Measurements from ENCODE around the gene DHRS13.
"Not testable (repeated sequence)": the region's sequence is repeated elsewhere in the genome, so short reads cannot be mapped to it uniquely, and the experiment has no call there.

Gene DHRS13

DNA sequence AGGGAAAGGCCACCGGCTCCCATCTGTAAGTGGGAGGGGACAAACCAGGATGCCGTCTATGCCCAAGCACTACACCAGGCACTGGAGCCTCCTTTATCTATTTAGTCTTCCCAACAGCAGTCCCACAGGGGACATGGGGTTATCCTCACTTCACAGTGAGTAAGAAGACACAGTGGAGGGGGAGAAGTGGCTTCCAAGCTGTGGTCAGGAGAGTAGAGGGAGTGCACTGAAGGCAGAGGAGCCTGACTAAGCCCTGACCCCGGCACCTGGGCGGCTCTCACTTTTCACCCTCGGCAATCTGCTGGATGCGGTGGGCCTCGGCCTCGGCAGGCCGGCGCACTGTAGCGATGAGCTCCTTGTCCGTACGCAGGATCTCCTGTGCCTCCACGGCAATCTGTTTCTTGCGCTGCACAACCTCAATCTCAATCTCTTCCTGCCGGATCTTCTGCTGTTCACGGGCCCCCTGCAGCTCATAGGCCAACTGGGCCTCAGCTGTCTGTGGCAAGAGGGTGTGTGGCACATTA is 21.3 kb downstream of the DHRS13 start:
- DNase-seq, result no peak

DNA sequence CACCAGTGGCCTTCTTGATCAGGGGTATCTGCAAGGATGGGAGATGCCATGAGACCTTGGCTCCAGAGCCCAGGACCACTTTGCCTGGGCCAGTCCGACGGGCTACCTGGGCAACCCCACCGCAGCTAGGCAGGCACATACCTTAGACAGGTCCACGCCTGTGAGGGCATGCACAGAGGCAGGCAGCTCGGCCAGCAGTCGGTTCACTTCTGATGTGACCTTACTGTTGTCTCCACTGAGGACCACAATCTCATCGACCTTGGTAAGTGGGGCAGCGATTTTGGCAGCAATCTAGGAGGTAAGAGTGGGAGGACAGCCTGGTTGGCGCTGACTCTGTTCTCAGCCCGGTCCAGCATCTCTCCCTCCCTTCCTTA is 22.3 kb downstream of the DHRS13 start:
- DNase-seq, result no peak

DNA sequence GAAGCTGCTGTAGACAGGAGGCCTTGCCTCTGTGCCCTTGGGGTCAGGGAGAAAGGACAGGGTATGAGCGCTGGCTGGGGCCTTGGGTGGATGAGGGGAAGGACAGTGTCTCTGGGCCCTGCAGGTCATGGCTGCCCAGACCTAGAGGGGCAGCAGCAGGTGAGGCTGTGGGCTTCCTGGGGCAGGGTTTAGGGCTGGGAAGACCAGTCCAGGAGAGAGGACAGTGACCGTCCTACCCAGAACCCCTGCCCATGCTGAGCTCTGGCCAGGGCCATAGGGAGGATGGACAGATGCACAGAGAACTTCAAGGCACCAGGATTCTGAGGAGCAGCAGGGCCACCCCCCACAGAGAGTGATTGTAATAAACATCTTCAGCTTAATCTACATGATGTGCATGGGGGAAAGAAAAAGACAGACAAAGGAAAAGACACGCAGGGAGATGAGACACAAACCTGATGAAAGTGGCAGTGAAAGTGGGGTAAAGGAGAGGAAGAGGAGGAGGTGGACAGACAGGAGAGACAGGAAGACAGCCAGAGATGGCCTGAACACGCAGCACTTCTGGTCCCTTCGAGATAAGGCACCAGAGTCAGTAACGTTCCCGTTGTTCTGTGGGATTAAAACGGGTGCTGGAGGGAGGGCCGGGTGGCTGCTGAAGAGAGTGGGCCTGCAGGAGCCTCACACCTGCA is 22.9 kb downstream of the DHRS13 start:
- no peak for DNase-seq

DNA sequence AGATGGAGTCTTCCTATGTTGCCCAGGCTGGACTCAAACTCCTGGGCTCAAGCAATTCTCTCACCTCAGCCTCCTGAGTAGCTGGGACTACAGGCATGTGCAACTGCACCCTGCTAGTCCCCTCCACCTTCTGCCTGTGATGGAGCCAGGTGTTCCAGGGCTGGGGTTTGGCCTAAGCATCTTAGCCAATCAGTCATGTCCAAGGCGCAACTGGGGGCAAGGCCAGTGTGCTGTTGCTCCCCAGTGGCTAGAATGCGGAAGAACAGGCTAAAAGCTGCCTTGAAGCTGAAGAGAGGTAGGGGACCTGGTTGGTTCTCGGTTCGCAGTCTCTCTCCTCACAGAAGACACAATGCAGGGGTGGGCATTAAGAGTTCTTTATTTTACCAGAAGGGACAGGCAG is 23.9 kb downstream of the DHRS13 start:
- DNase-seq, result no peak

DNA sequence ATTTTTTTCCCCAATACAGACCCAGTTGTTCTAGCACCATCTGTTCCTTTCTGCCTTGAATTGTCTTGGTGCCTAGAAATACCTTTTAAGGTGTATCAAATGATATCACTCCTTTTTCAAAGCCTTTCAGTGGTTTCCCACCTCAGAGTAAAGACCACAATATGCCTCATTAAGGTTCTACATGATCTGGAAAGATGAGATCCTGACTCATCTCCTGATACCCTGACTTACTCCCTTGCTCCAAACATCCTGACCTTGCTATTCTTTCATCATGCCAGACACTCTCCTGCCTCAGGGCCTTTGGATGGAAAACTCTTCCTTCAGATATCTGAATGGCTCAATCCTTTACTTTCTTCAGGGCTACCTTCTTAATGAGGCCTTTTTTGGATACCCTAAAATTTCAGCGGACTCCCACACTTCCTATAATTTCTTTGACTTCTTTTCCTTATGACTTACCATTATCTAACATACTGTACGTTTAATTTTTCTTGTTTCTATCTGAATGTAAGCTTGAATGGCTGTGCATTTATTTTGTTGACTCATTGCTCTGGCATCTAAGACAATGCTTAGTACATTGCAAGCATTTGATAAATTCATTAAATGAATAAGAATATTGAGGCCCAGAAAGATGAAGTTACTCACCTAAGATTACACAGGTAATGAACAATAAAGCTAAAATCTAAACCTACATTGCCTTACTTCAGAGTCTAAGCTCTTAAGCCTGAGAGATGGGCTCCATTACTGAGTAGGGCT is 24.5 kb downstream of the DHRS13 start:
- DNase-seq, result no peak

DNA sequence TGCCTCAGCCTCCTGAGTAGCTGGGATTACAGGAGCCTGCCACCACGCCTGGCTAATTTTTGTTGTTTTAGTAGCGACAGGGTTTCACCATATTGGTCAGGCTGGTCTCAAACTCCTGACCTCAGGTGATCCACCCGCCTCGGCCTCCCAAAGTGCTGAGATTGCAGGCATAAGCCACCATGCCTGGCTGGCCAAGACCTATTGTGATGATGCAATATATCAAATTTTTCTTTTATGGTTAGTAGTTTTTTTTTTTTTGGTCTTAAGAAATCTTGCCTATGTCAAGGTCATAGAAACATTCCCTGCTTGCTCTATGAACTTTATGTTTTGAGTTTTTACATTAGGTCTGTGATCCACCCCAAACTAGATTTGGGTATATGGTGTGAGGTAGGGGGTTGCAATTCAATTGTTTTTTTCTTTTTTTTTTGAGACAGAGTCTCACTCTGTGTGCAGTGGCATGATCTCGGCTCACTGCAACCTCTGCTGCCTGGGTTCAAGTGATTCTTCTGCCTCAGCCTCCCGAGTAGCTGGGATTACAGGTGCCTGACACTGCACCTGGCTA is 25.6 kb downstream of the DHRS13 start:
- DNase-seq, result not testable (repeated sequence)

DNA sequence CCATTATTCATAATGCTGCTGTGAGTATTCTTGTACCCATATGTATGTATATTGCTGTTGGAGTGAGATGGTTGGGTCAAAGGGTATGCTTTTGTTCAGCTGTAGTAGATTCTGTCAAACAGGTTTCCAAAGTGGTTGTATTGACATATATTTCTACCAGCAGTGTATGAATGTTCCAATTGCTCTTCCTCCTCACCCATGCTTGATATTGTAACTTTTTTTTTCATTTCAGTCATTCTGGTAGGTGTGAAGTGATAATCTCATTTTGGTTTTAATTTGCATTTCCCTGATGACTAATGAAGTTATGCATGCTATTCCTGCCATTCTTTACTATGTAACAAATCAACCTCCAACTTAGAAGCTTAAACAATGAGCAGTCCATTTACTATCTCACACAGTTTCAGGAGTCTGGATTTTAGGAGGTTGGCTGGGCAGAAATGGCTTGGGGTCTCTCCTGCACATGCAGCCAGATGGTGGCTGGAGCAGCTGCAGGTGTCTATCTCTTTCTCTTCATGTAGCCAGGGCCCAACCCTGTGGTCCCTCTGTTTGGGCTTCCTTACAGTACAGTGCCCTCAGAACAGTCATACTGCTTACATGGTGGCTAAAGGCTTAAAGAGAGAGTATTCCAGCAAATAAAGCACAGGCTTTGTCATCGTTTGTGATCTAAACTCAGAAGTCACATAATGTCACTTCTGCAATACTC is 26.9 kb downstream of the DHRS13 start:
- no peak for DNase-seq

DNA sequence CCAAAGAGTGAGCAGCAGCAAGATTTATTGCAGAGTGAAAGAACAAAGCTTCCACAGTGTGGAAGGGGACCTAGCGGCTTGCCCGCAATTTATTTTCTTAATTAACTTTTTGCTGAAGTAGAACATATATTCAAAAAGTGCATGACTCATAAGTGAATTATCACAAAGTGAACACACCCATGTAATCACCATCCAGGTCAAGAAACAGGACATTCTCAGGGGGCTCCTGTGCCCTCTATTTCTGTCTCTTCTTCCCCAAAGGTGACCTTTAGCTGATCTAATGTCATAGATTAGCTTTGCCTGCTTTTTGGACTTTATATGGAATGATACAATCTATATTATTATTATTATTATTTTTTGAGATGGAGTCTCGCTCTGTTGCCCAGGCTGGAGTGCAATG is 28.1 kb downstream of the DHRS13 start:
- DNase-seq, result no peak

DNA sequence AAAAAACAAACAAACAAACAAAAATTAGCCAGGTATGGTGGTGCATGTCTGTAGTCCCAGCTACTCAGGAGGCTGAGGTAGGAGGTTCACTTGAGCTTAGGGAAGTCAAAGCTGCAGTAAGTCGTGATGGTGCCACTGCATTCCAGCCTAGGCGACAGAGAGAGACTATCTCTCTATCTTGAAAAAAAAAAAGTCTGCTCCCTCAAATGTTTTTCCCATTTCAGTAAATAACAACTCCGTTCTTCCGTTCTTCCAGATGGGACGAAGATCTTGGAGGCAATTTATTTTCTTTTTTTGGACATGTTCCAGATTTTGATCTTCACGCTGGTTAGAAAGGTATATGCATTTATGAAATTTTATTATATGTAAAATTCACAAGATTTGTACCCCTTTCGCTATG is 29.0 kb downstream of the DHRS13 start:
- no peak for DNase-seq

DNA sequence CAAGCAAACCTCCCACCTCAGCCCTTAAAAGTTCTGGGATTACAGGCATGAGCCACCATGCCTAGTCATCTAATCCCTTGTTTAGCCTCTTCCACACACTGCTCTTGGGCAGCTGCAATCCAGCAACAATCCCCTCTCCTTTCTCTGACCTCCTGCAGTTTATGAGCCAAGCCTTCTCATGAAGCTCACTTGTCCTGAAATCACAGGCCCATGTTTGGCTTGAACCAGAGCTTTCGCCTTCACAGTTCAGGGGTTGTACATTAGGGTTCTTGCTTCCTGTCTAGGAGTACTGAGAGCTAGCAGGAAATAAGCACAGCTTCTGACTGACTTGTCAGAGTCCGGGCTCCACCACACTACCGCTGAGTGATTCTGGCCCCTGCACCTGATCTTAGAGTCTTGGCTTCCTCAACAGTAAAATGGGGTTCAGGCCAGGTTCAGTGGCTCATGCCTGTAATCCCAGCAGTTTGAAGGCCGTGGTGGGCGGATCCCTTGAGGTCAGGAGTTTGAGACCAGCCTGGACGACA is 31.8 kb downstream of the DHRS13 start:
- DNase-seq, result no peak

DNA sequence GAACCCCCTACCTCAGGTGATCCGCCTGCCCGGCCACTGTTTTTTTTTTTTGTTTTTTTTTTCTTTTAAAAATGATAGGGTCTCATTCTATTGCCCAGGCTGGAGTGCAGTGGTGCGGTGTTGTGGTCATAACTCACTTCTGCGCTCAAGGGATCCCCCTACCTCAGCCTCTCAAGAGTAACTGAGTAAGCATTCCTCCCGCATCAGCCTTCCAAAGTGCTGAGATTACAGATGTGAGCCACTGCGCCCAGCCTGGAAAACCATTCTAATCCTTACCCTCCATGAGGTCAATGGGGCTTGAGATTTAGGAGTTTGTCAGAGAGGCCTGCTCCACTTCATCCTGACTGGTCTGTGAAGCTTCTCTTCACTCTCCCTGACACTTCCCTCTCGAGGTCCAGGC is 35.6 kb downstream of the DHRS13 start:
- DNase-seq, result no peak

DNA sequence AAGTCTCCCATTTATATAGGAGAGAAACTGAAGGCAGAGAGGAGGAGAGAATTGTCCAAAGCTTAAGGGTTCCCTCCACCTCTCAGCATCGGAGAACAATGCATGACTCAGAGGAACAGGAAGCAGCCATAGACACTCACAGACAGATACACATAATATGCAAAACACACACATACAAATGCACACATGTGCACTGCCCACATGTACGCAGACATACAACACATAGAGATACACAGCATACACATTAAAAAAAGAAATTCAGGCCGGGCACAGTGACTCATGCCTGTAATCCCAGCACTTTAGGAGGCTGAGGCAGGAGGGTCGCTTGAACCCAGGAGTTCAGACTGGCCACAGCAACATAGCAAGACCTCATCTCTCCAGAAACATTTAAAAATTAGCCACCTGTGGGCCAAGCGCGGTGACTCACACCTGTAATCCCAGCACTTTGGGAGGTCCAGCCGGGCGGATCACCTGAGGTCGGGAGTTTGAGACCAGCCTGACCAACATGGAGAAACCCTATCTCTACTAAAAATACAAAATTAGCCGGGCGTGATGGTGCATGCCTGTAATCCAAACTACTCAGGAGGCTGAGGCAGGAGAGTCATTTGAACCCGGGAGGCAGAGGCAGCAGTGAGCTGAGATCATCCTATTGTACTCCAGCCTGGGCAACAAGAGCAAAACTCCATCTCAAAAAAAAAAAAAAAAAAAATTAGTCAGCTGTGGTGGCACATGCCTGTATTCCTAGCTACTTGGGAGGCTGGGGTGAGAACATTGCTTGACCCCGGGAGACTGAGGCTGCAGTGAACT is 36.7 kb downstream of the DHRS13 start:
- no peak for DNase-seq

DNA sequence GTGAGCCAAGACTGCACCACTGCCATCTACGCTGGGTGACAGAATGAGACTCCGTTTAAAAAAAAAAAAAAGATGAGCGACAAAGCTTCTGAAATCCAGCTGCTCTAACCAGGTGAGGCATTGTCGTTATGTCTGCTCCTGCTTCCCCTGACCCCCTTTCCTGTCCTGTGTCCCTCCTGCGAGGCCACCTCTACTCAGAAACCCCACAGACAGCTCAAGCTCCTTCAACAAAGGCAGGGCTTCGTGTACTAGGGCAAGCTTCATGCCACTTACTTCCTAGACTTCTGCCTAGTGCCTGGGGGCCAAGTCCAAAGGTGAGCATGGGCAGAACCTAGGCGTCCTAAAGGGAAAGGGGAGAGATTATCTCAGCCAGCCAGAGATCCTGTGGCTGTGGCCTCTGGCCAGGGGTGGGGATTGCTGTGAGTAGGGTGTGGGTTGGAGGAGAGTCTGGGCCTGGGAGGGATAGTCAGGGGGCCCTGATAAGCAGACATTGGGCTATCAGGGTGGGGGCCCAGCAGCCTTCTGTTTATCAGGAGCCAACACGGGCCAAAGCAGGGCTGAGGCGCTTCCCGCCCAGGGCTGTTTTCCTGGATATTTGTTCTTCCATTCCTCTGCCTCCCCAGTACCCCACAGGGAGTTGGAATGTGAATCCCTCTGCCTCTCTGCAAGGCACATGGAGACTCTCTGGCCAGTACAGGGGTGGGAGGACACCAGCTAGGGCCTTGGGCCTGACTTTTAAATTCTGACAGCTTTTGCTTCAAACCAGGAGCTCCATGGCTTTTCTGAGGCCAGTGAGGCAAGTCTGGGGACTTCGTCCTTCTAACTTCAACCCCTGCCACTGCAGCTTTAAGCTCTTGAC is 37.7 kb downstream of the DHRS13 start:
- DNase-seq, result no peak

DNA sequence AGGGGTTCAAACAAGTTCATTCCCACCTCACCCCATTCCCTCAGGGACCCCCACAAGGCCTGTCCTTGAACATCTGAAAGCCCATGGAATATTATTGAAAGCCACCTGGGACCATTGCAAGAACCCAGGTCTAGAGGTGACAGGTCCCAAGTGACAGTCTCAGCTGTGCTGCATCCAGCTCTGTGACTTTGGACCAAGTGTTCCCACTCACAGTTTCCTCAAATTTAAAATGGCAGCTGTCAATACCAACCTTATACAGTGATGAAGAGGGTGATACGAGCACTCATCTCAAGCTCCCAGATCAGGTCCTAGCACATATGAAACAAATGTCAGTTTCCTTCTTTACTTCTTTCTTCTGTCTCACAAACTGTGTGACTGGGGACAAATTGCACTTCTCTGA is 38.9 kb downstream of the DHRS13 start:
- DNase-seq, result no peak

DNA sequence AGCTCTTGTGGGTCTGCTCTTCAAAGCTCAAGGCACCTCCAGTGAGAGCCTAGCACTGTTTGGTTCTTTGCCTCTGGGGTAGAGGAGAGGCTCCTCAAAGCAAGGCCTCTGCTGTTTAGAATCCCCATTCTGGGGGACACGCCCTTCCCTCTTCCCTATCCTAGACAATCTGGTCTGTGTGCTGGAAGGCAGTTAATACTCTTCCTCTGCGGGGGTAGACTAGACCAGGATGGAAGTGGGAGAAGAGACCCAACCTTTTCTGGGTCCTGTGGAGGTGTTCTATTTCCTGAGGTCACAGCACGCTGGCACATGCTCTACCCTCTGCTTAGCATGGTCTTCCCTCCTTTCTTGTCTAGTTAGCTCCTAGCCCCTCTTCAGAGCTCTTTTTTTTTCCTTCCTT is 40.3 kb downstream of the DHRS13 start:
- no peak for DNase-seq

DNA sequence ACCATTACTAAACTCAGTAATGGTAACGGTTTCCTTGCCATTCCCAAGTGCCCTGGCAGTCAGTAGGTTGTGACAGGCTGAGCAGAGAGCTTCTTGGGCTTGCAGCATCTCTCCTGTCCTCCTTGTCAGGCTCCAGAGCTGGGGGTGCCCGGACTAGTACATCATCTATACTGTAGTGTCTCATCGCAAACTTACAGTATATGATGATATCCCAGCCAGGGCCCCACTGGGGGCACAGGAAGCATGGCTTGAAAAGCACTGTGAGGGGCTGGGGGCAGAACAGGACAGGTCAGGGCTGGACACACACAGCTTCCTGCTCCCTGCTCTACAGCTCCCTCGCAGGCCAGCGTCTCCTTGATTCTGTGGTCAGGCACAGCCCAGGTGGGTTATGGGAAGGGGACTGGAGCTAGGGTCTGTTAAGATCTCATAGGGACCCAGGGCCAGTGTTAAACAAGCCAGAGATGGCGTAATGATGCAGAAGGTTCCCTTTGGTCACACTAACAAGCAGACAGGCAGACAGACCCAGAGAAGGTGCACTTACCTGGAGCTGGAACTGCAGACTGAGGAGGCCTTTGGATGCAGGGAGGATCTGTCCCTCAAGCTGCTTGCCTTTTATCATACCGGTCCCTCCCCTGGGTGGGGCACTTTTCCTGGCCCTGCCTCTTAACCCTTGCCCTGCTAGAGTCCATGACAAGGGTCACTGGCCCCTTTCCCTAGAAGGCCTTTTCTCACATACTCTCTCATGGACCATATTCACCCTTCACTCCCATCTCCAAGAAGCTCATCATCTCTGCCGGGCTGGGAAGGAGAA is 41.3 kb downstream of the DHRS13 start:
- no peak for DNase-seq

DNA sequence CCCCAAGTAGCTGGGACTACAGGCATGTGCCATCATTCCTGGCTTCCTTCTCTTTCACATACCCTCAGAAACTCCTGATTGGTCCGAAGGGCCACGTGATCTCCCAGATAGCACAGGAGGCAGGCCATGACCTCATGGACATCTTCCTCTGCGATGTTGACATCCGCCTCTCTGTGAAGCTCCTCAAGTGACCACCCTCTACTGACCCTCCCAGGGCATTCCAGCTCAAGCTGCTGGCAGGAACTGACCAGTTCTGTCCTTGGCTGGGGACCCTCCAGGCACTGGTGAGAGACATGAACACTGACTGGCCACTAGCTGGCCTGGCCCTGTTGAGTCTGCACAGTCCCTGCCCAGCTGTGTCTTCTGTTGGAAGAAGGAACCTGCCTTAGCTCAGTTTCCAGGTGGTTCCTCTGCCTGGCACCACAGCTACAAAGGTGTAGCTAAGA is 42.5 kb downstream of the DHRS13 start:
- no peak for DNase-seq

DNA sequence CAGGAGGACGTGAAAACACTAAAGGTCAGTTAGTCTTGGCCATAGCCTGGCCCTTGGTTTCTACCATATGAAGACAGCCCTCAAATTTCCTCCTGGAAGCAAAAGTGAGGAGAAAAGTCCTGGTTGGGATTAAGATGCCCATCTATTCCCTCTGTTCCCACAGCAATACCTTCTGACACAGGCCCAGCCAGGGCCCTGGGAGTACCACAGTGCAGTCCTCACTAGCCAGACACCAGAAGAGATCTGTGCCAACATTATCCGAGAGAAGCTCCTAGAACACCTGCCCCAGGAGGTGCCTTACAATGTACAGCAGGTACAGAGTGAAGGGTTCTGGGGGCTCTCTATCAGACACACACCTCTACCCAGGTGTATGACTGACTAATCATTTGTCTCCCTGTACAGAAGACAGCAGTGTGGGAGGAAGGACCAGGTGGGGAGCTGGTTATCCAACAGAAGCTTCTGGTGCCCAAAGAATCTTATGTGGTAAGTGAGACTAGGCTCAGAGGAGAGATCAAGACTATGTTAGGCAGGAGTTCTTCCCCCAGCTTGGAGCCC is 44.0 kb downstream of the DHRS13 start:
- DNase-seq, result no peak

DNA sequence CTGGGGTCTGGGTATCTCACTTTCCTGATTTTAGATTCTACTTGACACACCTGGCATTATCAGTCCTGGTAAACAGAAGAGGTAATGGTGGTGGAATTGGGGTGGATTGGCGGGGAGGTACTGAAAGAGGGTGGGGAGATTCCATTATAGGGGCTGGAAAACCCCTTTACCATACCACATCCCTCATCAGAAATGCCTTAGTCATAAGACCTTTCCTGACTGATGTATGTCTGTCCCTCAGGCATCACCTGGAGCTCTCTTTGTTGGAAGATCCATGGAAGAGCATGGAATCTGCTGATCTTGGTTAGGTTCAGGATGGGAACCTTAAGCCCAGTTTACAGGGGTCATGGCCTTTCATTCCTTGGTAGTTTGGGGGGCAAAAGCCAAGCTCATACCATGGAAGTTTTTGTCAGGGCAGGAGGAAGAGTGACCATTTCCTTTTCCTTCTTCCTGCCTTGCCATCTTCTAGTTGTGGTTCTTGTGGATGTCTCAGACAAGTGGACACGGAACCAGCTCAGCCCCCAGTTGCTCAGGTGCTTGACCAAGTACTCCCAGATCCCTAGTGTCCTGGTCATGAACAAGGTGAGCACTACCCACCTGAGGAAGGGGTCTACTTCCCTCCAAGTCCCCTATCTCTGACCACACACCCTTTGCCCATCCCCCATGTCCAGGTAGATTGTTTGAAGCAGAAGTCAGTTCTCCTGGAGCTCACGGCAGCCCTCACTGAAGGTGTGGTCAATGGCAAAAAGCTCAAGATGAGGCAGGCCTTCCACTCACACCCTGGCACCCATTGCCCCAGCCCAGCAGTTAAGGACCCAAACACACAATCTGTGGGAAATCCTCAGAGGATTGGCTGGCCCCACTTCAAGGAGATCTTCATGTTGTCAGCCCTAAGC is 44.7 kb downstream of the DHRS13 start:
- DNase-seq, result no peak
